Measurements from ENCODE around the gene PNCK.

The PNCK gene

GRCh38 chrX:153626863-153627674 lies 46.5 kb downstream of the PNCK start:
- DNase-seq: no peak

DNA sequence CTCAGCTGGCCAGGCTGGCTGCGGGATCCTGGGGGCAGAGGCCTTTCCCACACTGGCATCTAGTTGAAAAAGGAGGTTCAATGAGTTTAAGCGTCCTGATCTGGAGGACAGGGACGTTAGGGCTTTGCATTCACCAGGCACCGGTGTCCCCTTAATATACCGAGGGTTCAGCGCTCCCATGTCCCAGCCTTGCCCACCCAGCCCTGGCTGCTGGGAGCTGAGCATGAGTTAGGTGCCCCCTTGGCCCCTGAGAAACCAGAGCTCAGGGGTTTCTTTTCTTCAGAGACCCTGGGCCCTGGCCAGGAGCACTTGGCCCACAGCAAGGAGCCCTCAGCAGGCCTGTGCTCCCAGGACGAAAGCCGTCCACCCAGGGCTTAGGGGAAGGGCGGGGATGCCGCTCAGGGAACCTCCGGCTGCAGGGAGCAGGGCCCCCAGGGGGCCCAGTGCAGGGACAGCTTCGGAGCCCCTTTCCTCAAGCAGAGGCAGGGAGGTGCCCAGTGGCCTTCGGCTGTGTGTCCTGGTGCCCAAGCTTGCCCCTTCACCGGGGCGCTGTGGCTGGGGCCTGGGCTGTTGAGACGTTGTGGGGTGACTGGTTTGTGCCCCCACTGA lies 47.5 kb downstream of the PNCK start:
- no peak for DNase-seq

- DNase-seq: no peak
Observed at GRCh38 chrX:153625271-153626024, 48.2 kb downstream of the PNCK start.

DNA sequence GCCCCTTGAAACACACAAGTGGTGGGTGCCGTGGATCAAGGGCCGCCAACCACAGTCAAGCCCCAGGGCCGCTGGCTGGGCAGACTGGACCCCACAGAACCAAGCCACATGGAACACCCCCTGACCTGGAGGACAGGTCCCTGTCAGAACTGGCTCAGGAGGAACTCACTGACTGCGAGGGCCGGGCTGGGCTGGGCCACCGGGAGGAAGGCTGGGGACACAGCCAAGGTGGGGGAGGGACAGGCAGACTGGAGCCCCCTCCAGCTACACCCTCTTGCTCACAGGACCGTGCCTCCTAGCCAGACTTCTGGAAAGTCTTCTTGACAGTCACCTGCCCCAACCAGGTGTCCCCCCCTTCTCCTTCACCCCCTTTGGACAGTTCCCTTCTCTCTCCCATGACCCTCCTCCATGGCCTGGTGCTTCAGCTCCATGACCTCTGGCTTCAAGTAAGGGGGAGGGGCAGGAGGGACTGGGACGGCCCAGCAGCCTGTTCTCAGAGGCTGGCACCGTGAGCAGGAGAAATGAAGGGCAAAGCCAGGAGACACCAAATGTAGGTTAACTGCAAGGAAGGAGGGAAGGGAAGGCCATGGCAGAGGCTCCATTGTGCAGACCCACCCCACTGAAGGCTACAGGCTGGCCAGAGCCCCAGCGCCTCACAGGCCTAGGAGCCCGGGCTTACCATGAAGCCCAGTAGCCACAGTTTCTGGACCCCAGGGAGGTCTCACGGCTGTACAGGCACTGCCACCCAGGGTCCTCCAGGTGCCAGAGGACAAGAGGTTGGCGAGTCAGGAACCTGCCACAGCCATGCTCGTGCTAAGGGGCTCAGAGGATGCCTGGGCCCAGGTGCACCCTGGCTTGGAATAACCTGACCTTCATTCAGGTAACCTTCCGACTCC lies 49.2 kb downstream of the PNCK start:
- no peak for DNase-seq

GRCh38 chrX:153623310-153624029 lies 50.1 kb downstream of the PNCK start:
- DNase-seq: no peak

GRCh38 chrX:153622661-153623309 lies 50.8 kb downstream of the PNCK start:
- no peak for DNase-seq

- no peak for DNase-seq
Observed at GRCh38 chrX:153621949-153622598, 51.5 kb downstream of the PNCK start.

GRCh38 chrX:153620576-153620975 lies 53.0 kb downstream of the PNCK start:
- DNase-seq: no peak
